PC-3 (cell line): ENCODE data around the gene NUAK1. TPM values are rescaled to one million over a fixed set of nuclear protein-coding genes. Genes with fewer than 3 reads are reported as not detected.

Experiments used
- ATAC-seq: fragments of 200-7000 bp; cut with Tn5 transposase; 2 replicates; pipeline ENCODE4 v1.9.1; 2020; ENCODE audit warnings: mild to moderate bottlenecking, moderate library complexity
- BruUV-seq: library from RNA; stranded (reverse); fragments of 400-500 nt; replicated peaks from 2 replicates; lab custom pipeline; 2021; lab: Mats Ljungman, UMichigan
- CTCF ChIA-PET: fragments of 300-600 bp; sonication (Branson Sonifier 250); formaldehyde crosslinking; loops from one replicate; lab custom pipeline; 2022; ENCODE audit warnings: antibody characterized with exemption; lab: Charles Lee
- POLR2A ChIA-PET: fragments of 300-600 bp; sonication (Branson Sonifier 250); formaldehyde crosslinking; loops from one replicate; lab custom pipeline; 2022; ENCODE audit warnings: antibody characterized with exemption; ENCODE audit not compliant: unreplicated experiment; lab: Charles Lee
- DNase-seq: peaks from one replicate; pipeline ENCODE4 v3.0.0-alpha.2; 2015
- H2AFZ ChIP-seq: fragments of 300-600 bp; sonication (generic); 2 replicates; pipeline ENCODE4 v1.6.0; 2016; ENCODE audit warnings: antibody characterized with exemption, low read length
- H3F3A ChIP-seq: fragments of 300-600 bp; sonication (generic); one replicate; pipeline ENCODE4 v1.6.0; 2017; ENCODE audit warnings: antibody characterized with exemption, low read length, control low read depth, mild to moderate bottlenecking; ENCODE audit not compliant: unreplicated experiment
- H3K27ac ChIP-seq: fragments of 300-600 bp; sonication (generic); 2 replicates; pipeline ENCODE4 v1.5.1; 2016; ENCODE audit warnings: mild to moderate bottlenecking, low read length
- H3K27me3 ChIP-seq: fragments of 300-600 bp; sonication (generic); 2 replicates; pipeline ENCODE4 v1.6.1; 2016; ENCODE audit warnings: low read length, mixed read lengths
- H3K36me3 ChIP-seq: fragments of 300-600 bp; sonication (generic); 2 replicates; pipeline ENCODE4 v1.6.1; 2016; ENCODE audit warnings: low read depth, mixed run types, low read length, mixed read lengths
- H3K4me1 ChIP-seq: fragments of 300-600 bp; sonication (generic); 2 replicates; pipeline ENCODE4 v1.5.1; 2016; ENCODE audit warnings: low read length; ENCODE audit not compliant: insufficient read depth
- H3K4me2 ChIP-seq: fragments of 300-600 bp; sonication (generic); 2 replicates; pipeline ENCODE4 v1.6.0; 2016; ENCODE audit warnings: low read length
- H3K4me3 ChIP-seq: fragments of 300-600 bp; sonication (generic); 2 replicates; pipeline ENCODE4 v1.5.1; 2016; ENCODE audit warnings: mild to moderate bottlenecking, low read length, mixed read lengths
- H3K79me2 ChIP-seq: fragments of 300-600 bp; sonication (generic); 2 replicates; pipeline ENCODE4 v1.6.1; 2017; ENCODE audit warnings: low read length, mixed read lengths
- H3K9ac ChIP-seq: fragments of 300-600 bp; sonication (generic); 2 replicates; pipeline ENCODE4 v1.6.0; 2016; ENCODE audit warnings: mild to moderate bottlenecking, low read length
- H3K9me2 ChIP-seq: fragments of 300-600 bp; sonication (generic); replicated peaks from 2 replicates; pipeline ENCODE4 v1.6.1; 2016; ENCODE audit warnings: mixed run types, low read length, mixed read lengths
- H3K9me3 ChIP-seq: fragments of 300-600 bp; sonication (generic); 2 replicates; pipeline ENCODE4 v1.6.1; 2016; ENCODE audit warnings: low read length, mixed read lengths
- H4K20me1 ChIP-seq: fragments of 300-600 bp; sonication (generic); 2 replicates; pipeline ENCODE4 v1.6.1; 2016; ENCODE audit warnings: low read length, mixed read lengths
- EZH2 ChIP-seq: fragments of 300-600 bp; sonication (generic); IDR thresholded peaks from one replicate; pipeline ENCODE4 v1.6.1; 2017; ENCODE audit warnings: antibody characterized with exemption, mild to moderate bottlenecking, low read length; ENCODE audit not compliant: unreplicated experiment
- EZH2phosphoT487 ChIP-seq: fragments of 300-600 bp; sonication (generic); IDR thresholded peaks from 2 replicates; pipeline ENCODE4 v1.6.1; 2018; ENCODE audit warnings: mild to moderate bottlenecking, antibody characterized with exemption, low read length, borderline replicate concordance
- intact Hi-C: fragments of 100-400 bp; cut with micrococcal nuclease; formaldehyde crosslinking; loops from 2 replicates; pipeline ENCODE4 v1.9.0; 2023
- total RNA-seq: library from RNA; depleted of rRNA; stranded (reverse); fragments of >200 nt; gene quantifications from 2 replicates; pipeline ENCODE4 v1.2.3, GENCODE V29; 2014
- TF ChIP-seq, protein P1 (sequence below): fragments of 300-600 bp; sonication (generic); conservative IDR thresholded peaks from 2 replicates; pipeline ENCODE4 v1.5.1; 2017; ENCODE audit warnings: antibody characterized with exemption, low read depth, mild to moderate bottlenecking, low read length

NUAK1 gene
- total RNA-seq, 1 experiment from 2014 or later: 9.8 TPM

- H3K4me2 ChIP-seq: no peak overlapping the region
- peaks cover 72% of the 10 kb centered on the region for H3K79me2 ChIP-seq
- no peaks in the 10 kb centered on the region for H4K20me1 ChIP-seq
- no peaks in the 10 kb centered on the region for H3K9me2 ChIP-seq
- intact Hi-C loops: no loop called here
- no peak for DNase-seq
- no TSS peak for BruUV-seq
- H3K4me1 ChIP-seq: peaks cover 57% of the 10 kb centered on the region
- no peak overlapping the region for H3K4me3 ChIP-seq
- POLR2A ChIA-PET: no interaction called here
- no peak overlapping the region for H3K27ac ChIP-seq
- ATAC-seq: no peak
- CTCF ChIA-PET: no interaction called here
- no peak overlapping the region for H2AFZ ChIP-seq
- no peaks in the 10 kb centered on the region for H3K9me3 ChIP-seq
- no peak for TF ChIP-seq EZH2
- TF ChIP-seq EZH2phosphoT487: no peak
- TF ChIP-seq, protein P1, sequence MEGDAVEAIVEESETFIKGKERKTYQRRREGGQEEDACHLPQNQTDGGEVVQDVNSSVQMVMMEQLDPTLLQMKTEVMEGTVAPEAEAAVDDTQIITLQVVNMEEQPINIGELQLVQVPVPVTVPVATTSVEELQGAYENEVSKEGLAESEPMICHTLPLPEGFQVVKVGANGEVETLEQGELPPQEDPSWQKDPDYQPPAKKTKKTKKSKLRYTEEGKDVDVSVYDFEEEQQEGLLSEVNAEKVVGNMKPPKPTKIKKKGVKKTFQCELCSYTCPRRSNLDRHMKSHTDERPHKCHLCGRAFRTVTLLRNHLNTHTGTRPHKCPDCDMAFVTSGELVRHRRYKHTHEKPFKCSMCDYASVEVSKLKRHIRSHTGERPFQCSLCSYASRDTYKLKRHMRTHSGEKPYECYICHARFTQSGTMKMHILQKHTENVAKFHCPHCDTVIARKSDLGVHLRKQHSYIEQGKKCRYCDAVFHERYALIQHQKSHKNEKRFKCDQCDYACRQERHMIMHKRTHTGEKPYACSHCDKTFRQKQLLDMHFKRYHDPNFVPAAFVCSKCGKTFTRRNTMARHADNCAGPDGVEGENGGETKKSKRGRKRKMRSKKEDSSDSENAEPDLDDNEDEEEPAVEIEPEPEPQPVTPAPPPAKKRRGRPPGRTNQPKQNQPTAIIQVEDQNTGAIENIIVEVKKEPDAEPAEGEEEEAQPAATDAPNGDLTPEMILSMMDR: no peak
- no peaks in the 10 kb centered on the region for H3K27me3 ChIP-seq
- H3K36me3 ChIP-seq: no peaks in the 10 kb centered on the region
- H3F3A ChIP-seq: peaks cover 9% of the 10 kb centered on the region
- no peak overlapping the region for H3K9ac ChIP-seq
These were observed 8.2 kb downstream of the NUAK1 start for GRCh38 chr12:106130474-106131113.

- H3K4me2 ChIP-seq: no peak overlapping the region
- no peaks in the 10 kb centered on the region for H4K20me1 ChIP-seq
- TF ChIP-seq EZH2: no peak
- no peak for TF ChIP-seq EZH2phosphoT487
- TF ChIP-seq, protein P1: no peak
- H3K9me2 ChIP-seq: no peaks in the 10 kb centered on the region
- H3K9ac ChIP-seq: no peak overlapping the region
- H2AFZ ChIP-seq: no peak overlapping the region
- H3F3A ChIP-seq: peaks cover 9% of the 10 kb centered on the region
- POLR2A ChIA-PET: interaction anchor here (0.8 kb wide), 1 partner anchor 98 kb away, joined by 4 read pairs; no protein-coding TSS in a partner anchor
- no peaks in the 10 kb centered on the region for H3K9me3 ChIP-seq
- peaks cover 68% of the 10 kb centered on the region for H3K79me2 ChIP-seq
- CTCF ChIA-PET: no interaction called here
- no TSS peak for BruUV-seq
- no peak overlapping the region for H3K4me3 ChIP-seq
- H3K27ac ChIP-seq: no peak overlapping the region
- DNase-seq (no peak), ATAC-seq (no peak)
- no peaks in the 10 kb centered on the region for H3K27me3 ChIP-seq
- H3K36me3 ChIP-seq: no peaks in the 10 kb centered on the region
- H3K4me1 ChIP-seq: peaks cover 50% of the 10 kb centered on the region
- intact Hi-C loops: no loop called here
These were observed 10.0 kb downstream of the NUAK1 start for GRCh38 chr12:106128585-106129328.
